Measurements from ENCODE around the gene TFPI.

DNA sequence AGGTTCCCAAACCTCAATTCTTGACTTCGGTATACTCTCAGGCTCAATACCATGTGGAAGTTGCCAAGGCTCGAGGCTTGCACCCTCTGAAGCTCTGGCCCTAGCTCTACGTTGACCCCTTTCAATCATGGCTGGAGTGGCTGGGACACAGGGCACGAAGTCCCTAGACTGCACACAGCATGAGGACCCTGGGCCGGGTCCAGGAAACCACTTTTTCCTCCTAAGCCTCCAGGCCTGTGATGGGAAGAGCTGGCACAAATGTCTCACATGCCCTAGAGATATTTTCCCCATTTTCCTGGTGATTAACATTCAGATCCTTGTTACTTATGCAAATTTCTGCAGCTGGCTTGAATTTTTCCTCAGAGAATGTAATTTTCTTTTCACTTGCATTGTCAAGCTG, 61.1 kb downstream of the TFPI start:
- TF ChIP-seq, protein P1, sequence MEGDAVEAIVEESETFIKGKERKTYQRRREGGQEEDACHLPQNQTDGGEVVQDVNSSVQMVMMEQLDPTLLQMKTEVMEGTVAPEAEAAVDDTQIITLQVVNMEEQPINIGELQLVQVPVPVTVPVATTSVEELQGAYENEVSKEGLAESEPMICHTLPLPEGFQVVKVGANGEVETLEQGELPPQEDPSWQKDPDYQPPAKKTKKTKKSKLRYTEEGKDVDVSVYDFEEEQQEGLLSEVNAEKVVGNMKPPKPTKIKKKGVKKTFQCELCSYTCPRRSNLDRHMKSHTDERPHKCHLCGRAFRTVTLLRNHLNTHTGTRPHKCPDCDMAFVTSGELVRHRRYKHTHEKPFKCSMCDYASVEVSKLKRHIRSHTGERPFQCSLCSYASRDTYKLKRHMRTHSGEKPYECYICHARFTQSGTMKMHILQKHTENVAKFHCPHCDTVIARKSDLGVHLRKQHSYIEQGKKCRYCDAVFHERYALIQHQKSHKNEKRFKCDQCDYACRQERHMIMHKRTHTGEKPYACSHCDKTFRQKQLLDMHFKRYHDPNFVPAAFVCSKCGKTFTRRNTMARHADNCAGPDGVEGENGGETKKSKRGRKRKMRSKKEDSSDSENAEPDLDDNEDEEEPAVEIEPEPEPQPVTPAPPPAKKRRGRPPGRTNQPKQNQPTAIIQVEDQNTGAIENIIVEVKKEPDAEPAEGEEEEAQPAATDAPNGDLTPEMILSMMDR (IDR thresholded peaks at IDR 0.05): no peak
- TF ChIP-seq POLR2A (IDR thresholded peaks at IDR 0.05): no peak

Data from heart left ventricle (tissue), 13 donors.